Measurements from ENCODE around the gene RBFOX2. TPM values are rescaled to one million over a fixed set of nuclear protein-coding genes. Genes with fewer than 3 reads are reported as not detected.

The RBFOX2 gene
- total and polyA plus RNA-seq, 10 of the 15 experiments (the other 5 are each of a cell fraction or from before 2014, with no cell fraction given) = 0.01 to 2.7 (median 0.17) TPM; not detected in 4

- TF ChIP-seq ZNF274 (IDR thresholded peaks at IDR 0.05; ENCODE audit: insufficient read depth, insufficient read length) = no peak
- no peak for TF ChIP-seq MLLT1 (IDR thresholded peaks at IDR 0.05)
- TF ChIP-seq POU2F2 (IDR thresholded peaks at IDR 0.05; ENCODE audit: borderline replicate concordance, low read depth, low read length) = no peak
- no peak for TF ChIP-seq POLR2A (IDR thresholded peaks at IDR 0.05; ENCODE audit: low read depth, low read length)
- TF ChIP-seq CBX5 (IDR thresholded peaks at IDR 0.05; ENCODE audit: low read depth) = no peak
These were observed 162.0 kb downstream of the RBFOX2 start (continued) for GRCh38 chr22:35866651-35867050.

GRCh38 chr22:35864545-35865165, 164.0 kb downstream of the RBFOX2 start:
- ChIA-PET RAD21 (ENCODE audit: unreplicated experiment) (no interaction called here), CTCF (no interaction called here), SMC1A (ENCODE audit: uncharacterized antibody, unreplicated experiment) (no interaction called here), POLR2A (no interaction called here)
- no peak for FAIRE-seq
- H3K4me3 ChIP-seq = no peak overlapping the region
- H3K27me3 ChIP-seq (replicated peaks in 1 of 2; ENCODE audit: control insufficient read depth in 2 of 2, insufficient read depth in 2 of 2, low read length in 1 of 2) = peaks cover 0 to 5% of the 10 kb centered on the region in 2 experiments; a peak in 2 of 4 replicates
- H3K9me3 ChIP-seq (replicated peaks; ENCODE audit: control insufficient read depth, insufficient read depth, low read length) = no peaks in the 10 kb centered on the region
- intact Hi-C loops (cut with micrococcal nuclease; ENCODE audit: unreplicated experiment) = no loop called here
- DNase-seq (ENCODE audit: low read depth, low spot score) = no peak
- H4K20me1 ChIP-seq (ENCODE audit: control insufficient read depth, insufficient read depth) = no peaks in the 10 kb centered on the region
- no peaks in the 10 kb centered on the region for H3K4me1 ChIP-seq (ENCODE audit: control insufficient read depth, insufficient read depth, low read length)
- in situ Hi-C loops (cut with MboI) = no loop called here
- no peak overlapping the region for H2AFZ ChIP-seq (ENCODE audit: control insufficient read depth, low read depth, low read length)
- no peaks in the 10 kb centered on the region for H3K36me3 ChIP-seq (ENCODE audit: control insufficient read depth in 2 of 2, insufficient read depth in 2 of 2, low read length in 1 of 2)
- no TSS peak for BruUV-seq (replicated peaks)
- no peak for ATAC-seq
- TF ChIP-seq CREB1 (IDR thresholded peaks at IDR 0.05; ENCODE audit: low read depth) = no peak
- TF ChIP-seq ESRRA (IDR thresholded peaks at IDR 0.05; ENCODE audit: low read length) = no peak
- TF ChIP-seq PAX8 (IDR thresholded peaks at IDR 0.05) = no peak
- TF ChIP-seq KDM1A (IDR thresholded peaks at IDR 0.05; ENCODE audit: borderline replicate concordance) = no peak
- no peak for TF ChIP-seq HDGF (IDR thresholded peaks at IDR 0.05)
- no peak for TF ChIP-seq MTA3 (IDR thresholded peaks at IDR 0.05; ENCODE audit: borderline replicate concordance, low read length)
- TF ChIP-seq POU2F2 (IDR thresholded peaks at IDR 0.05; ENCODE audit: borderline replicate concordance, low read depth, low read length) = no peak
- no peak for TF ChIP-seq MYC (IDR thresholded peaks at IDR 0.05; ENCODE audit: insufficient read depth, insufficient read length, insufficient replicate concordance, low read length, severe bottlenecking)
- no peak for TF ChIP-seq ASH2L (IDR thresholded peaks at IDR 0.05; ENCODE audit: borderline replicate concordance, low read depth)
- no peak for TF ChIP-seq RCOR1 (conservative IDR thresholded peaks at IDR 0.05; ENCODE audit: low read depth, low read length)
- no peak for TF ChIP-seq BMI1 (IDR thresholded peaks at IDR 0.05; ENCODE audit: borderline replicate concordance)
- TF ChIP-seq CEBPB (IDR thresholded peaks at IDR 0.05; ENCODE audit: borderline replicate concordance in 1 of 2, low read depth in 2 of 2, low read length in 2 of 2) = no peak
- H3K4me2 ChIP-seq (ENCODE audit: control insufficient read depth, insufficient read depth) = no peak overlapping the region
- no peaks in the 10 kb centered on the region for H3K79me2 ChIP-seq (ENCODE audit: control insufficient read depth, insufficient read depth, low read length)
- no peak overlapping the region for H3K9ac ChIP-seq (ENCODE audit: control insufficient read depth, insufficient read depth, low read length)
- no peak overlapping the region for H3K27ac ChIP-seq (ENCODE audit: control insufficient read depth, insufficient read depth)

All from GM12878 (cell line).